ENCODE measurements around the gene PRG3. TPM values are rescaled to one million over a fixed set of nuclear protein-coding genes. Genes with fewer than 3 reads are reported as not detected.
A peak's percentile ranks its signal among the peaks of the same experiment; 100 is the strongest.

PRG3 gene
- total and polyA plus RNA-seq, 9 of the 15 experiments (the other 6 are each of a cell fraction or from before 2014, with no cell fraction given) = 0.18 to 0.55 (median 0.38) TPM; not detected in 6

DNA sequence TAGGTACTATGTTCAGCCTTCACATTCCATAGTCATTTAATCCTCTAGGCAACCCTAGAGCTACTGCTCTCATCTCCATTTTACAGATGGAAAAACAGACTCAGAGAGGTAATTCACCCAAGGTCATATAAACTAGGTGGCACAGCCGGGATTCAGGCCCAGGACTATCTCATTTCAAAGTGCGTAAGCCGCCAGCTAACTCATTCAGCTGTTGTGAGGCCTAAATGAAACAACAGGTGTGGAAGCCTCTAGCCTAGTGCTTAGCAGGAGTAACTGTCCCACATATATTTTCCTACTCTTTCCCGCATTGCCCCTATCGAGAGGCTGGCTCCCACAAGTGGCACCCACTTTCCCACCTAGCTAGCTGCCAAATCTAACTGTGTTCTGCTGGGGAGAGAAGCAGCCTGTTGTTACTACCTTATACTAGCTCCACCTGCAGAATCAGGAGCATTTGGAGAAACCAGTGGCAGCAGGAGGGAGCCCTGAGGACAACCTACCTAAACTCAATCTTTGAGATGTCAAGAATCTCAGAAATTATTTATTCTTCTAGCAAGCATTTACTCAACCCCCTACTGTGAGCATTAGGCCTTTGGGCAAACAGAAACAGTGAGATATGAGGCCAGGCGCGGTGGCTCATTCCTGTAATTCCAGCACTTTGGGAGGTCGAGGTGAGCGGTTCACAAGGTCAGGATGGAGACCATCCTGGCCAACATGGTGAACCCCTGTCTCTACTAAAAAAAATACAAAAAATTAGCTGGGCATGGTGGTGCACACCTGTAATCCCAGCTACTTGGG, 20.9 kb downstream of the PRG3 start:
- in situ Hi-C loops (cut with MboI) = no loop called here
- Histone ChIP-seq H3K9me1 (ENCODE audit: control insufficient read depth, insufficient read depth, low read length) (no peaks in the 10 kb centered on the region), H3K4me1 (replicated peaks in 1 of 2; ENCODE audit: control insufficient read depth in 2 of 2, insufficient read depth in 2 of 2, low read length in 2 of 2) (peaks cover 10 to 21% of the 10 kb centered on the region in 2 experiments), H3K36me3 (ENCODE audit: control insufficient read depth, insufficient read depth, low read length) (no peaks in the 10 kb centered on the region), H3K9me3 (replicated peaks; ENCODE audit: control insufficient read depth, insufficient read depth, low read depth, low read length) (no peaks in the 10 kb centered on the region), H3K27me3 (ENCODE audit: control insufficient read depth in 2 of 2, insufficient read depth in 2 of 2, low read length in 2 of 2) (no peaks in the 10 kb centered on the region), H3K4me2 (ENCODE audit: insufficient read depth, low read length) (no peak overlapping the region), H2AFZ (ENCODE audit: low read depth, low read length) (no peak overlapping the region), H3K27ac (ENCODE audit: extremely low read depth, low read depth, low read length) (no peak overlapping the region), H3K9ac (ENCODE audit: insufficient read depth in 1 of 2, low read depth in 2 of 2, low read length in 2 of 2) (no peak overlapping the region), H3K79me2 (ENCODE audit: control insufficient read depth, insufficient read depth, low read length) (no peaks in the 10 kb centered on the region), H4K20me1 (replicated peaks; ENCODE audit: control insufficient read depth, insufficient read depth, low read length) (no peaks in the 10 kb centered on the region), H3K4me3 (no peak overlapping the region)
- 56% methylated on average over 9 of the region's 9 CpGs for WGBS (ENCODE audit: insufficient coverage, low coverage, missing lambda C conversion rate)
- FAIRE-seq (no peak), ATAC-seq (no peak), DNase-seq (ENCODE audit: extremely low read depth in 1 of 4, low spot score in 3 of 4) (no peak)
- intact Hi-C loops (cut with micrococcal nuclease) = loop anchor here (2.0 kb wide), 1 partner anchor 43 kb away; no protein-coding TSS in a partner anchor
- ChIA-PET POLR2A (interaction anchor here (0.5 to 1.1 kb wide), 4 partner anchors 8 to 387 kb away, joined by 3 to 4 read pairs (median 3); no protein-coding TSS in a partner anchor), CTCF (ENCODE audit: low intra/inter-chr PET ratio) (no interaction called here)
- TF ChIP-seq TEAD1 (CRISPR knock-in tag; IDR thresholded peaks at IDR 0.05) (no peak), XRCC4 (IDR thresholded peaks at IDR 0.05; ENCODE audit: extremely low read depth, insufficient read depth, insufficient read length) (no peak), RBBP5 (IDR thresholded peaks at IDR 0.05; ENCODE audit: borderline replicate concordance, insufficient read depth, low read length, poor library complexity, severe bottlenecking) (no peak), HDGF (IDR thresholded peaks at IDR 0.05) (no peak)
- TF ChIP-seq, protein P1, sequence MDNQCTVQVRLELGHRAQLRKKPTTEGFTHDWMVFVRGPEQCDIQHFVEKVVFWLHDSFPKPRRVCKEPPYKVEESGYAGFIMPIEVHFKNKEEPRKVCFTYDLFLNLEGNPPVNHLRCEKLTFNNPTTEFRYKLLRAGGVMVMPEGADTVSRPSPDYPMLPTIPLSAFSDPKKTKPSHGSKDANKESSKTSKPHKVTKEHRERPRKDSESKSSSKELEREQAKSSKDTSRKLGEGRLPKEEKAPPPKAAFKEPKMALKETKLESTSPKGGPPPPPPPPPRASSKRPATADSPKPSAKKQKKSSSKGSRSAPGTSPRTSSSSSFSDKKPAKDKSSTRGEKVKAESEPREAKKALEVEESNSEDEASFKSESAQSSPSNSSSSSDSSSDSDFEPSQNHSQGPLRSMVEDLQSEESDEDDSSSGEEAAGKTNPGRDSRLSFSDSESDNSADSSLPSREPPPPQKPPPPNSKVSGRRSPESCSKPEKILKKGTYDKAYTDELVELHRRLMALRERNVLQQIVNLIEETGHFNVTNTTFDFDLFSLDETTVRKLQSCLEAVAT (IDR thresholded peaks at IDR 0.05) = no peak
- TF ChIP-seq, protein P2, sequence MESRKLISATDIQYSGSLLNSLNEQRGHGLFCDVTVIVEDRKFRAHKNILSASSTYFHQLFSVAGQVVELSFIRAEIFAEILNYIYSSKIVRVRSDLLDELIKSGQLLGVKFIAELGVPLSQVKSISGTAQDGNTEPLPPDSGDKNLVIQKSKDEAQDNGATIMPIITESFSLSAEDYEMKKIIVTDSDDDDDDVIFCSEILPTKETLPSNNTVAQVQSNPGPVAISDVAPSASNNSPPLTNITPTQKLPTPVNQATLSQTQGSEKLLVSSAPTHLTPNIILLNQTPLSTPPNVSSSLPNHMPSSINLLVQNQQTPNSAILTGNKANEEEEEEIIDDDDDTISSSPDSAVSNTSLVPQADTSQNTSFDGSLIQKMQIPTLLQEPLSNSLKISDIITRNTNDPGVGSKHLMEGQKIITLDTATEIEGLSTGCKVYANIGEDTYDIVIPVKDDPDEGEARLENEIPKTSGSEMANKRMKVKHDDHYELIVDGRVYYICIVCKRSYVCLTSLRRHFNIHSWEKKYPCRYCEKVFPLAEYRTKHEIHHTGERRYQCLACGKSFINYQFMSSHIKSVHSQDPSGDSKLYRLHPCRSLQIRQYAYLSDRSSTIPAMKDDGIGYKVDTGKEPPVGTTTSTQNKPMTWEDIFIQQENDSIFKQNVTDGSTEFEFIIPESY (CRISPR knock-in tag; IDR thresholded peaks at IDR 0.05) = peak; percentile 51; the same call in 1 of the 2 replicates
- no TSS peak for BruUV-seq (replicated peaks)

Data from K562 (cell line).